ENCODE results near the gene CWC27.

The CWC27 gene

GRCh38 chr5:65010841-65011240 lies 242.1 kb downstream of the CWC27 start:
- no peak for DNase-seq

- DNase-seq: peak; percentile 54
These were observed 243.7 kb downstream of the CWC27 start for GRCh38 chr5:65012301-65012892.

GRCh38 chr5:65013166-65013565 lies 244.4 kb downstream of the CWC27 start:
- DNase-seq: no peak

- no peak for DNase-seq
These were observed 246.0 kb downstream of the CWC27 start for GRCh38 chr5:65014769-65015168.

- DNase-seq: no peak
These were observed 247.0 kb downstream of the CWC27 start for GRCh38 chr5:65015767-65016166.

- DNase-seq: no peak
These were observed 248.9 kb downstream of the CWC27 start for GRCh38 chr5:65017636-65018035.

- no peak for DNase-seq
These were observed 250.0 kb downstream of the CWC27 start for GRCh38 chr5:65018763-65019162.

- no peak for DNase-seq
These were observed 251.8 kb downstream of the CWC27 start for GRCh38 chr5:65020492-65020891.

- DNase-seq: no peak
These were observed 252.9 kb downstream of the CWC27 start for GRCh38 chr5:65021527-65022226.

GRCh38 chr5:65022932-65023331 lies 254.2 kb downstream of the CWC27 start:
- no peak for DNase-seq

GRCh38 chr5:65024681-65025080 lies 256.0 kb downstream of the CWC27 start:
- no peak for DNase-seq

GRCh38 chr5:65026816-65027548 lies 258.3 kb downstream of the CWC27 start:
- DNase-seq: no peak

GRCh38 chr5:65029178-65029577 lies 260.4 kb downstream of the CWC27 start:
- DNase-seq: no peak

GRCh38 chr5:65030056-65030455 lies 261.3 kb downstream of the CWC27 start:
- DNase-seq: no peak

- DNase-seq: no peak
These were observed 263.5 kb downstream of the CWC27 start for GRCh38 chr5:65032250-65032649.

GRCh38 chr5:65034029-65034812 lies 265.5 kb downstream of the CWC27 start:
- no peak for DNase-seq

GRCh38 chr5:65034813-65035209 lies 266.1 kb downstream of the CWC27 start:
- DNase-seq: no peak

GRCh38 chr5:65035211-65036206 lies 266.8 kb downstream of the CWC27 start:
- peak; percentile 85 for DNase-seq

- DNase-seq: no peak
These were observed 269.4 kb downstream of the CWC27 start for GRCh38 chr5:65037831-65038815.

GRCh38 chr5:65041296-65042158 lies 272.8 kb downstream of the CWC27 start:
- DNase-seq: no peak

All from NCI-H2227 treated with DMSO at 0.1 percent for 48 hours (cell line).